D721Med (cell line): ENCODE results near the gene ZNF354C.

Experiments used
- DNase-seq: peaks from one replicate; pipeline ENCODE4 v3.0.0; 2011; ENCODE audit warnings: low spot score; ENCODE audit not compliant: insufficient read length
- FAIRE-seq: peaks from 2 replicates; lab custom pipeline; 2011; peaks lifted over from hg19 to GRCh38; lab: Jason Lieb, UNC
- TF ChIP-seq, protein P1 (sequence below): IDR thresholded peaks from 2 replicates; pipeline ENCODE4 v1.5.1; 2012; ENCODE audit warnings: mild to moderate bottlenecking, control low read depth; ENCODE audit not compliant: insufficient read depth; ENCODE audit errors: missing control alignments

The ZNF354C gene

DNA sequence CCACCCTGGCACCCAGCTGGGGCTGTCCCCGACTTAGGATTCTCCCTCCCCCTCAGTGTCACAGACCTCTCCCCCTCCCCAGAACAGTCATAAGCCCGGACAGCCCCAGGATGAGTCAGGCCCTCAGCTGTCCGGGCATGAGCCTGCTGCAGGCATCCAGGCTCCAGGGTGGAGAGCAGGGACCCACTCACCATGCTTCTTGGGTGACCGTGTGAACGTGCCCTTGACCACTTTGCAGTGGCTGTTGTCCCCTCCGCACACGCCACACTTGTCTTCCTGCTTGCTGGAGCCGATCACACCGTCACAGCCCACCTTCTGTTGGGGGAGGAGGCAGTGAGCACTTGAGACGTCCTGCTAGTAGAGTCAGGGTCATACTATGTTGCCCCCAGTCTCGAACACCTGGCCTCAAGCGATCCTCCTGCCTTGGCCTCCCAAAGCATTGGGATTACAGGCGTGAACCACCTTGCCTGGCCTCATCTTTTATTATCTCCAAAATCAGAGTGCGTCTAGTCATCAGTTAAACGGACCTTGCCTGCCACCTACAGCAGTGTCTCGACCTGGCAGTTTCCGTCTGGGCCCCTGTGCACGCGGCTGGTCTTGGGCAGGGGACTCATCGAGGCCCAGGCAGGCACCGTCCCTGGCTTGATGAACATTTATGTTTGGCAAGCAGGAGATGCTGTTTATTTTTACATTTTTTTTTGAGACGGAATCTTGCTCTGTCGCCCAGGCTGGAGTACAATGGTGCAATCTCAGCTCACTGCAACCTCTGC, 72.6 kb downstream of the ZNF354C start:
- DNase-seq (no peak), FAIRE-seq (no peak)
- TF ChIP-seq, protein P1, sequence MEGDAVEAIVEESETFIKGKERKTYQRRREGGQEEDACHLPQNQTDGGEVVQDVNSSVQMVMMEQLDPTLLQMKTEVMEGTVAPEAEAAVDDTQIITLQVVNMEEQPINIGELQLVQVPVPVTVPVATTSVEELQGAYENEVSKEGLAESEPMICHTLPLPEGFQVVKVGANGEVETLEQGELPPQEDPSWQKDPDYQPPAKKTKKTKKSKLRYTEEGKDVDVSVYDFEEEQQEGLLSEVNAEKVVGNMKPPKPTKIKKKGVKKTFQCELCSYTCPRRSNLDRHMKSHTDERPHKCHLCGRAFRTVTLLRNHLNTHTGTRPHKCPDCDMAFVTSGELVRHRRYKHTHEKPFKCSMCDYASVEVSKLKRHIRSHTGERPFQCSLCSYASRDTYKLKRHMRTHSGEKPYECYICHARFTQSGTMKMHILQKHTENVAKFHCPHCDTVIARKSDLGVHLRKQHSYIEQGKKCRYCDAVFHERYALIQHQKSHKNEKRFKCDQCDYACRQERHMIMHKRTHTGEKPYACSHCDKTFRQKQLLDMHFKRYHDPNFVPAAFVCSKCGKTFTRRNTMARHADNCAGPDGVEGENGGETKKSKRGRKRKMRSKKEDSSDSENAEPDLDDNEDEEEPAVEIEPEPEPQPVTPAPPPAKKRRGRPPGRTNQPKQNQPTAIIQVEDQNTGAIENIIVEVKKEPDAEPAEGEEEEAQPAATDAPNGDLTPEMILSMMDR = no peak
